Inferior parietal cortex (tissue), 1 donor: ENCODE results near the gene HCN4.

Source experiments
- DNase-seq: peaks from one replicate; pipeline ENCODE4 v3.0.0-alpha.2; 2016; ENCODE audit errors: extremely low spot score

Gene HCN4

GRCh38 chr15:73296609-73297353 is 72.0 kb downstream of the HCN4 start:
- no peak for DNase-seq

- DNase-seq, result no peak
Observed at GRCh38 chr15:73295630-73296286, 73.0 kb downstream of the HCN4 start.

- no peak for DNase-seq
Observed at GRCh38 chr15:73293773-73294172, 75.0 kb downstream of the HCN4 start.

GRCh38 chr15:73291441-73291840 is 77.3 kb downstream of the HCN4 start:
- no peak for DNase-seq

- no peak for DNase-seq
Observed at GRCh38 chr15:73287019-73287418, 81.7 kb downstream of the HCN4 start.

- no peak for DNase-seq
Observed at GRCh38 chr15:73286311-73286710, 82.4 kb downstream of the HCN4 start.

- DNase-seq, result peak; percentile 31
Observed at GRCh38 chr15:73284090-73284716, 84.6 kb downstream of the HCN4 start.

GRCh38 chr15:73283366-73283962 is 85.3 kb downstream of the HCN4 start:
- no peak for DNase-seq

- DNase-seq, result no peak
Observed at GRCh38 chr15:73282567-73283365, 86.0 kb downstream of the HCN4 start.

GRCh38 chr15:73275862-73276261 is 92.9 kb downstream of the HCN4 start:
- no peak for DNase-seq

- peak; percentile 85 for DNase-seq
Observed at GRCh38 chr15:73273181-73274002, 95.4 kb downstream of the HCN4 start.

- DNase-seq, result no peak
Observed at GRCh38 chr15:73270366-73271097, 98.2 kb downstream of the HCN4 start.
